Activated CD4-positive, alpha-beta T cell treated with anti-CD3 and anti-CD28 coated beads, Interleukin-2, amount 50 U/mL, for 16 hours (primary cell): ENCODE measurements around the gene TCEAL9.
A peak's percentile ranks its signal among the peaks of the same experiment; 100 is the strongest.
"Not testable (repeated sequence)": the region's sequence is repeated elsewhere in the genome, so short reads cannot be mapped to it uniquely, and the experiment has no call there.

Source experiments
- DNase-seq: peaks from one replicate; pipeline ENCODE4 v3.0.0-alpha.2; 2020

The TCEAL9 gene

GRCh38 chrX:103376118-103376978, 20.0 kb downstream of the TCEAL9 start, which contains the start of gene BEX3:
TSS of gene BEX3 (plus strand) at chrX:103376538. CDS start at chrX:103377522, 984 bp downstream.
- DNase-seq, result peak; percentile 30

GRCh38 chrX:103376979-103377324, 20.6 kb downstream of the TCEAL9 start:
- no peak for DNase-seq

- no peak for DNase-seq
These were observed 22.7 kb downstream of the TCEAL9 start for GRCh38 chrX:103378990-103379389.

GRCh38 chrX:103382877-103383276, 26.6 kb downstream of the TCEAL9 start:
- no peak for DNase-seq

GRCh38 chrX:103384672-103385071, 28.4 kb downstream of the TCEAL9 start:
- DNase-seq, result no peak

GRCh38 chrX:103385283-103385830, 29.1 kb downstream of the TCEAL9 start:
- not testable (repeated sequence) for DNase-seq

GRCh38 chrX:103386332-103386731, 30.0 kb downstream of the TCEAL9 start:
- DNase-seq, result no peak

GRCh38 chrX:103393487-103393886, 37.2 kb downstream of the TCEAL9 start:
- DNase-seq, result no peak

GRCh38 chrX:103396186-103396585, 39.9 kb downstream of the TCEAL9 start:
- no peak for DNase-seq

GRCh38 chrX:103396660-103397059, 40.4 kb downstream of the TCEAL9 start:
- DNase-seq, result no peak

- DNase-seq, result no peak
These were observed 41.4 kb downstream of the TCEAL9 start for GRCh38 chrX:103397707-103398106.

GRCh38 chrX:103398421-103398864, 42.1 kb downstream of the TCEAL9 start:
- no peak for DNase-seq

- no peak for DNase-seq
These were observed 43.4 kb downstream of the TCEAL9 start for GRCh38 chrX:103399744-103400143.

GRCh38 chrX:103400931-103401330, 44.6 kb downstream of the TCEAL9 start:
- DNase-seq, result no peak

- peak; percentile 66 for DNase-seq
These were observed 48.1 kb downstream of the TCEAL9 start for GRCh38 chrX:103404231-103405008.

- DNase-seq, result no peak
These were observed 48.7 kb downstream of the TCEAL9 start for GRCh38 chrX:103405009-103405333.

- DNase-seq, result no peak
These were observed 50.0 kb downstream of the TCEAL9 start for GRCh38 chrX:103406256-103406655.

- no peak for DNase-seq
These were observed 51.5 kb downstream of the TCEAL9 start for GRCh38 chrX:103407776-103408175.
